HG03457 (cell line): Measurements from ENCODE around the gene RGL1.
"Not testable (repeated sequence)": the region's sequence is repeated elsewhere in the genome, so short reads cannot be mapped to it uniquely, and the experiment has no call there.

Experiments used
- ATAC-seq: cut with Tn5 transposase; IDR thresholded peaks from one replicate; pipeline ENCODE4 v1.9.1; 2021; ENCODE audit warnings: moderate number of reproducible peaks; ENCODE audit not compliant: unreplicated experiment

Gene RGL1

GRCh38 chr1:183783767-183784637 lies 20.9 kb upstream of the RGL1 start:
- ATAC-seq, result no peak

GRCh38 chr1:183785921-183786320 lies 19.0 kb upstream of the RGL1 start:
- ATAC-seq, result not testable (repeated sequence)

GRCh38 chr1:183787704-183788103 lies 17.2 kb upstream of the RGL1 start:
- ATAC-seq, result no peak

- no peak for ATAC-seq
Observed at GRCh38 chr1:183791319-183791718, 13.6 kb upstream of the RGL1 start.

GRCh38 chr1:183792300-183792699 lies 12.6 kb upstream of the RGL1 start:
- ATAC-seq, result no peak

- no peak for ATAC-seq
Observed at GRCh38 chr1:183794088-183794487, 10.8 kb upstream of the RGL1 start.

- no peak for ATAC-seq
Observed at GRCh38 chr1:183800449-183800848, 4.5 kb upstream of the RGL1 start.

- ATAC-seq, result no peak
Observed at GRCh38 chr1:183801649-183802048, 3.3 kb upstream of the RGL1 start.

- no peak for ATAC-seq
Observed at GRCh38 chr1:183804387-183804786, 533 bp upstream of the RGL1 start.

GRCh38 chr1:183806125-183806524 lies 1.2 kb downstream of the RGL1 start:
- ATAC-seq, result no peak

GRCh38 chr1:183806675-183807074 lies 1.8 kb downstream of the RGL1 start:
- ATAC-seq, result no peak

- ATAC-seq, result peak; percentile 37
Observed at GRCh38 chr1:183807549-183808168, 2.7 kb downstream of the RGL1 start.

GRCh38 chr1:183808296-183809027 lies 3.5 kb downstream of the RGL1 start:
- no peak for ATAC-seq

GRCh38 chr1:183810121-183810520 lies 5.2 kb downstream of the RGL1 start:
- no peak for ATAC-seq

GRCh38 chr1:183810756-183811544 lies 6.0 kb downstream of the RGL1 start:
- no peak for ATAC-seq

GRCh38 chr1:183812128-183812527 lies 7.2 kb downstream of the RGL1 start:
- no peak for ATAC-seq

GRCh38 chr1:183812686-183813569 lies 8.0 kb downstream of the RGL1 start:
- no peak for ATAC-seq

- no peak for ATAC-seq
Observed at GRCh38 chr1:183814121-183814681, 9.3 kb downstream of the RGL1 start.

GRCh38 chr1:183816110-183816509 lies 11.2 kb downstream of the RGL1 start:
- ATAC-seq, result no peak
